Fibroblast of skin of right biceps (primary cell): ENCODE results near the gene TTPAL.

ENCODE experiments used
- DNase-seq: peaks from one replicate; pipeline ENCODE4 v3.0.0-alpha.2; 2013

Gene TTPAL

GRCh38 chr20:44500221-44500620, 24.5 kb downstream of the TTPAL start:
- DNase-seq, result no peak

GRCh38 chr20:44501448-44501847, 25.8 kb downstream of the TTPAL start:
- peak; percentile 72 for DNase-seq

- no peak for DNase-seq
Observed at GRCh38 chr20:44502968-44503367, 27.3 kb downstream of the TTPAL start.

GRCh38 chr20:44504402-44505307, 29.0 kb downstream of the TTPAL start:
- no peak for DNase-seq

- DNase-seq, result no peak
Observed at GRCh38 chr20:44509762-44510161, 34.1 kb downstream of the TTPAL start.

GRCh38 chr20:44513871-44514270, 38.2 kb downstream of the TTPAL start:
- DNase-seq, result no peak

GRCh38 chr20:44516491-44516890, 40.8 kb downstream of the TTPAL start:
- DNase-seq, result no peak

- no peak for DNase-seq
Observed at GRCh38 chr20:44517454-44517853, 41.8 kb downstream of the TTPAL start.

- DNase-seq, result no peak
Observed at GRCh38 chr20:44518248-44518647, 42.6 kb downstream of the TTPAL start.

- DNase-seq, result no peak
Observed at GRCh38 chr20:44520881-44521280, 45.2 kb downstream of the TTPAL start.

GRCh38 chr20:44521484-44522481, 46.1 kb downstream of the TTPAL start, which contains the start of gene SERINC3:
SERINC3 (minus strand) TSS chr20:44522070; CDS start chr20:44521951, 119 bp downstream.
- DNase-seq, result peak; percentile 95

GRCh38 chr20:44522841-44523240, 47.2 kb downstream of the TTPAL start:
- DNase-seq, result no peak

GRCh38 chr20:44523746-44524145, 48.1 kb downstream of the TTPAL start:
- DNase-seq, result no peak

- peak; percentile 76 for DNase-seq
Observed at GRCh38 chr20:44526129-44526528, 50.5 kb downstream of the TTPAL start.

GRCh38 chr20:44527716-44528199, 52.1 kb downstream of the TTPAL start:
- DNase-seq, result no peak

GRCh38 chr20:44528309-44528708, 52.6 kb downstream of the TTPAL start:
- no peak for DNase-seq

- no peak for DNase-seq
Observed at GRCh38 chr20:44532259-44532980, 56.7 kb downstream of the TTPAL start.

GRCh38 chr20:44532981-44533331, 57.3 kb downstream of the TTPAL start:
- peak; percentile 71 for DNase-seq

GRCh38 chr20:44533928-44534327, 58.3 kb downstream of the TTPAL start:
- DNase-seq, result no peak

- no peak for DNase-seq
Observed at GRCh38 chr20:44536175-44536574, 60.5 kb downstream of the TTPAL start.

- DNase-seq, result no peak
Observed at GRCh38 chr20:44537993-44538392, 62.3 kb downstream of the TTPAL start.

GRCh38 chr20:44540834-44541233, 65.2 kb downstream of the TTPAL start:
- peak; percentile 78 for DNase-seq

GRCh38 chr20:44541992-44542391, 66.3 kb downstream of the TTPAL start:
- no peak for DNase-seq
